MM.1S (cell line): ENCODE results near the gene SEC22B.

Experiments used
- CTCF ChIP-seq: fragments of 300-600 bp; sonication (generic); IDR thresholded peaks from 2 replicates; pipeline ENCODE4 v1.5.1; 2016; ENCODE audit warnings: antibody characterized with exemption, low read length, mixed read lengths
- EZH2 ChIP-seq: fragments of 300-600 bp; sonication (generic); optimal IDR thresholded peaks from 2 replicates; pipeline ENCODE3; 2017; ENCODE audit warnings: low read depth, mild to moderate bottlenecking, antibody characterized with exemption, low read length, mixed read lengths

GRCh38 chr1:120176092-120176855 is at the start of gene SEC22B:
- TF ChIP-seq EZH2 (no peak), CTCF (no peak)
